Endothelial cell of umbilical vein (primary cell): ENCODE measurements around the gene RAG1. TPM values are rescaled to one million over a fixed set of nuclear protein-coding genes. Genes with fewer than 3 reads are reported as not detected.

Source experiments
- BruUV-seq: library from RNA; stranded (reverse); fragments of 400-500 nt; replicated peaks from 2 replicates; lab custom pipeline; 2021; lab: Mats Ljungman, UMichigan
- CTCF ChIA-PET: fragments of 300-600, 350-600 bp; sonication (Branson Sonifier 250); formaldehyde crosslinking; loops from one replicate; lab custom pipeline; 2021; ENCODE audit warnings: antibody characterized with exemption, inconsistent platforms; lab: Charles Lee
- POLR2A ChIA-PET: fragments of 300-600, 350-600 bp; sonication (Branson Sonifier 250); formaldehyde crosslinking; loops from one replicate; lab custom pipeline; 2021; ENCODE audit warnings: antibody characterized with exemption, inconsistent platforms; lab: Charles Lee
- DNase-seq: peaks from one replicate; pipeline ENCODE4 v3.0.0-alpha.2; 2011; ENCODE audit warnings: low read depth, low spot score
- FAIRE-seq: peaks from 2 replicates; lab custom pipeline; 2011; peaks lifted over from hg19 to GRCh38; lab: Jason Lieb, UNC
- H2AFZ ChIP-seq: 2 replicates; pipeline ENCODE4 v1.6.0; 2012; ENCODE audit warnings: low read depth, low read length, control low read depth, inconsistent platforms
- H3K27ac ChIP-seq: 2 replicates; pipeline ENCODE4 v1.5.1; 2011; ENCODE audit warnings: low read depth, mild to moderate bottlenecking, control low read depth, low read length, moderate library complexity; ENCODE audit not compliant: insufficient read depth
- H3K27me3 ChIP-seq, 2 experiments: 2 replicates each; pipeline versions ENCODE4 v1.6.0 to v1.6.1; 2011; ENCODE audit warnings: low read length in 2 of 2, mixed read lengths in 1 of 2; ENCODE audit not compliant: control insufficient read depth in 2 of 2, insufficient read depth in 2 of 2
- H3K36me3 ChIP-seq, 2 experiments: 2 replicates in 1 of 2; 3 replicates in 1 of 2; pipeline ENCODE4 v1.5.1; 2011; ENCODE audit warnings: low read length in 2 of 2, mild to moderate bottlenecking in 1 of 2, moderate library complexity in 1 of 2; ENCODE audit not compliant: control insufficient read depth in 2 of 2, insufficient read depth in 2 of 2; ENCODE audit errors: extremely low read depth in 1 of 2
- H3K4me1 ChIP-seq: 3 replicates; pipeline ENCODE4 v1.5.1; 2011; ENCODE audit warnings: mild to moderate bottlenecking, low read length; ENCODE audit not compliant: control insufficient read depth, insufficient read depth; ENCODE audit errors: extremely low read depth
- H3K4me2 ChIP-seq: 2 replicates; pipeline ENCODE4 v1.6.1; 2011; ENCODE audit warnings: low read length, control low read depth, mixed read lengths; ENCODE audit not compliant: insufficient read depth
- H3K4me3 ChIP-seq, 3 experiments: fragments of 200-600 bp in 1 of 3; sonication (generic), shearing (Covaris generic) in 1 of 3; replicated peaks in 1 of 3; 2 replicates each; pipeline ENCODE4 v1.5.1; 2011 to 2016; ENCODE audit warnings: control low read depth in 3 of 3, low read length in 3 of 3, mild to moderate bottlenecking in 2 of 3, inconsistent platforms in 1 of 3, low read depth in 1 of 3, moderate library complexity in 1 of 3; ENCODE audit not compliant: insufficient read depth in 1 of 3
- H3K79me2 ChIP-seq: 2 replicates; pipeline ENCODE4 v1.6.0; 2012; ENCODE audit warnings: low read length, inconsistent platforms; ENCODE audit not compliant: control insufficient read depth, insufficient read depth
- H3K9ac ChIP-seq: replicated peaks from 2 replicates; pipeline ENCODE3; 2011; ENCODE audit warnings: low read length, control low read depth; ENCODE audit not compliant: insufficient read depth; ENCODE audit errors: extremely low read depth
- H3K9me1 ChIP-seq: replicated peaks from 3 replicates; pipeline ENCODE4 v1.6.0; 2011; ENCODE audit warnings: mild to moderate bottlenecking, low read length; ENCODE audit not compliant: control insufficient read depth, insufficient read depth; ENCODE audit errors: extremely low read depth
- H3K9me3 ChIP-seq: replicated peaks from 2 replicates; pipeline ENCODE4 v1.5.1; 2012; ENCODE audit warnings: low read length, inconsistent platforms; ENCODE audit not compliant: control insufficient read depth, insufficient read depth
- H4K20me1 ChIP-seq: replicated peaks from 2 replicates; pipeline ENCODE3; 2011; ENCODE audit warnings: mild to moderate bottlenecking, low read length; ENCODE audit not compliant: control insufficient read depth, insufficient read depth; ENCODE audit errors: extremely low read depth
- EZH2 ChIP-seq: IDR thresholded peaks from 2 replicates; pipeline ENCODE4 v1.6.1; 2012; ENCODE audit warnings: borderline replicate concordance, low read depth, mild to moderate bottlenecking, moderate library complexity, low read length, inconsistent platforms; ENCODE audit not compliant: severe bottlenecking
- FOS ChIP-seq: IDR thresholded peaks from 2 replicates; pipeline ENCODE4 v1.6.1; 2011; ENCODE audit warnings: mild to moderate bottlenecking, low read length, moderate library complexity, borderline replicate concordance; ENCODE audit not compliant: insufficient read depth
- GATA2 ChIP-seq: IDR thresholded peaks from 2 replicates; pipeline ENCODE4 v1.7.0; 2011; ENCODE audit warnings: low read depth, mild to moderate bottlenecking, moderate library complexity, mixed read lengths, low read length; ENCODE audit not compliant: insufficient read length, insufficient read depth
- JUN ChIP-seq: IDR thresholded peaks from 2 replicates; pipeline ENCODE4 v1.6.1; 2011; ENCODE audit warnings: borderline replicate concordance, low read depth; ENCODE audit not compliant: insufficient read length, insufficient read depth
- MYC ChIP-seq: IDR thresholded peaks from one replicate; pipeline ENCODE4 v1.6.1; 2011; ENCODE audit warnings: mild to moderate bottlenecking, low read depth, low read length
- POLR2A ChIP-seq: IDR thresholded peaks from 2 replicates; pipeline ENCODE4 v1.6.1; 2012; ENCODE audit warnings: low read depth, mild to moderate bottlenecking, control low read depth, low read length
- POLR2AphosphoS5 ChIP-seq: IDR thresholded peaks from 2 replicates; pipeline ENCODE4 v1.6.1; 2012; ENCODE audit warnings: low read depth, mild to moderate bottlenecking, control low read depth, low read length, moderate library complexity; ENCODE audit not compliant: insufficient read depth
- dilution Hi-C: fragments of 300-500 bp; cut with MboI; formaldehyde crosslinking; loops from one replicate; pipeline ENCODE4 v1.15.0; 2019; ENCODE audit warnings: low sequenced_read_pairs; ENCODE audit not compliant: extremely low pct_ligation_motif_present
- intact Hi-C: fragments of 100-400 bp; cut with micrococcal nuclease; formaldehyde crosslinking; loops from one replicate; pipeline ENCODE4 v1.10.0; 2022
- polyA plus RNA-seq, 4 experiments: library from polyadenylated mRNA; depleted of rRNA in 3 of 4; stranded (reverse) in 3 of 4; unstranded in 1 of 4; fragments of >200 nt; gene quantifications; 2 replicates each; pipeline versions ENCODE4 v1.2.1 to v1.2.3, GENCODE V29; 2011 to 2012; ENCODE audit warnings: missing spikeins in 1 of 4
- total RNA-seq: library from RNA; stranded (reverse); gene quantifications from 2 replicates; pipeline ENCODE4 v1.2.3, GENCODE V29; 2021
- TF ChIP-seq, protein P1 (sequence below): IDR thresholded peaks from 2 replicates; pipeline ENCODE4 v1.6.1; 2011; ENCODE audit not compliant: insufficient read depth, insufficient read length
- TF ChIP-seq, protein P2 (sequence below), 2 donors: IDR thresholded peaks; 1 replicate in 1 of 2; 2 replicates in 1 of 2; pipeline ENCODE4 v1.5.1; 2011; ENCODE audit warnings: low read length in 2 of 2, mild to moderate bottlenecking in 2 of 2, moderate library complexity in 2 of 2, control low read depth in 1 of 2, inconsistent platforms in 1 of 2, low read depth in 1 of 2; ENCODE audit not compliant: insufficient read depth in 1 of 2; ENCODE audit errors: extremely low read depth in 1 of 2

The RAG1 gene
- total and polyA plus RNA-seq, 2 donors (not counting 3 experiments of a cell fraction or from before 2014, with no cell fraction given): 0.15 to 1.2 TPM

DNA sequence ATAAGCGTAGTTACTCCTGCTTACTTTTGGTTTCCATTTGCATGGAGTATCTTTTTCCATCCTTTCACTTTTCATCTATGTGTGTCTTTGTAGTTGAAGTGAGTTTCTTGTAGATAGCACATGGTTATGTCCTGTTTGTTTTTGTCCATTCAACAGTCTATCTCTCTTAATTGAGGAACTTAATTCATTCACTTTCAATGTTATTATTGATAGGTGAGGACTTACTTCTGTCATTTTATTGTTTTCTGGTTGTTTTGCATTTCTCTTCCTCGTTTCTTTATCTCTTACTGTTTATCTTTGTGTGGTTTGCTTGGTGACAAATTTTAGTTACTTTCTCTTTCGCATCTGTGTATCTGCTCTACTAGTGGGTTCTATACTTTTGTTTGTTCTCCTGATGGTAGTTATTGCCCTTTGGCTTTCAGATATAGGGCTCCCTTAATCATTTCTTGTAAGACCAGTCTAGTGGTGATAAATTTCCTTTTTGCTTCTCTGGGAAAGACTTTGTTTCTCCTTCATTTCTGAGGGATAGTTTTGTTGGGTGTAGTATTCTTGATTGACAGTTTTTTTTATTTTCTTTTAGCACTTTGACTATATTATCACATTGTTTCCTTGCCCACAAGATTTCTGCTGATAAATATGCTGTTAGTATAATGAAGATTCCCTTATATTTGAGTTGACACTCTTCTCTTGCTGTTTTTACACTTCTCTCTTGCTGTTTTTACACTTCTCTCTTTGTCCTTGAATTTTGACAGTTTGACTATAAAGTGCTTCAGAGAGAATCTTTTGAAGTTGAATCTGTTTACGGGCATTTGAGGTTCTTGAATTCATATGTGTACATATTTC is 9.0 kb upstream of the RAG1 start:
- TF ChIP-seq POLR2A (no peak), FOS (no peak), MYC (no peak), GATA2 (no peak), POLR2AphosphoS5 (no peak), EZH2 (no peak), JUN (no peak)
- TF ChIP-seq, protein P1, sequence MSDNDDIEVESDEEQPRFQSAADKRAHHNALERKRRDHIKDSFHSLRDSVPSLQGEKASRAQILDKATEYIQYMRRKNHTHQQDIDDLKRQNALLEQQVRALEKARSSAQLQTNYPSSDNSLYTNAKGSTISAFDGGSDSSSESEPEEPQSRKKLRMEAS: no peak
- TF ChIP-seq, protein P2, sequence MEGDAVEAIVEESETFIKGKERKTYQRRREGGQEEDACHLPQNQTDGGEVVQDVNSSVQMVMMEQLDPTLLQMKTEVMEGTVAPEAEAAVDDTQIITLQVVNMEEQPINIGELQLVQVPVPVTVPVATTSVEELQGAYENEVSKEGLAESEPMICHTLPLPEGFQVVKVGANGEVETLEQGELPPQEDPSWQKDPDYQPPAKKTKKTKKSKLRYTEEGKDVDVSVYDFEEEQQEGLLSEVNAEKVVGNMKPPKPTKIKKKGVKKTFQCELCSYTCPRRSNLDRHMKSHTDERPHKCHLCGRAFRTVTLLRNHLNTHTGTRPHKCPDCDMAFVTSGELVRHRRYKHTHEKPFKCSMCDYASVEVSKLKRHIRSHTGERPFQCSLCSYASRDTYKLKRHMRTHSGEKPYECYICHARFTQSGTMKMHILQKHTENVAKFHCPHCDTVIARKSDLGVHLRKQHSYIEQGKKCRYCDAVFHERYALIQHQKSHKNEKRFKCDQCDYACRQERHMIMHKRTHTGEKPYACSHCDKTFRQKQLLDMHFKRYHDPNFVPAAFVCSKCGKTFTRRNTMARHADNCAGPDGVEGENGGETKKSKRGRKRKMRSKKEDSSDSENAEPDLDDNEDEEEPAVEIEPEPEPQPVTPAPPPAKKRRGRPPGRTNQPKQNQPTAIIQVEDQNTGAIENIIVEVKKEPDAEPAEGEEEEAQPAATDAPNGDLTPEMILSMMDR (IDR thresholded peaks at IDR 0.05; ENCODE audit: extremely low read depth in 1 of 2, insufficient read depth in 1 of 2, low read depth in 1 of 2, low read length in 2 of 2): no peak
- BruUV-seq: no TSS peak
- no peak for FAIRE-seq
- dilution Hi-C loops (no loop called here), intact Hi-C loops (no loop called here)
- no peaks in the 10 kb centered on the region for H4K20me1 ChIP-seq
- H3K27me3 ChIP-seq: peaks cover 0 to 12% of the 10 kb centered on the region in 2 experiments
- no peak overlapping the region for H3K27ac ChIP-seq
- no peaks in the 10 kb centered on the region for H3K79me2 ChIP-seq
- no peak overlapping the region for H3K4me2 ChIP-seq
- H3K36me3 ChIP-seq: no peaks in the 10 kb centered on the region
- H3K9me1 ChIP-seq: no peaks in the 10 kb centered on the region
- H3K9ac ChIP-seq: no peak overlapping the region
- POLR2A ChIA-PET: no interaction called here
- no peaks in the 10 kb centered on the region for H3K4me1 ChIP-seq
- no peaks in the 10 kb centered on the region for H3K9me3 ChIP-seq
- no peak for DNase-seq
- H2AFZ ChIP-seq: no peak overlapping the region
- CTCF ChIA-PET: no interaction called here
- H3K4me3 ChIP-seq: no peak overlapping the region
